OCI-LY1 (cell line): Measurements from ENCODE around the gene GOLGA6L10.
"Not testable (repeated sequence)": the region's sequence is repeated elsewhere in the genome, so short reads cannot be mapped to it uniquely, and the experiment has no call there.

Experiments used
- H2AFZ ChIP-seq: fragments of 200-600 bp; sonication (generic), shearing (Covaris generic); 2 replicates; pipeline ENCODE4 v1.6.0; 2014; ENCODE audit warnings: antibody characterized with exemption, mild to moderate bottlenecking, low read length
- H3F3A ChIP-seq: fragments of 200-600 bp; sonication (generic), shearing (Covaris generic); 2 replicates; pipeline ENCODE4 v1.6.0; 2014; ENCODE audit warnings: mild to moderate bottlenecking, antibody characterized with exemption, low read length, moderate library complexity; ENCODE audit not compliant: insufficient read depth
- H3K27ac ChIP-seq: fragments of 200-600 bp; sonication (generic); 2 replicates; pipeline ENCODE4 v1.5.1; 2014; ENCODE audit warnings: low read length, mixed run types, mild to moderate bottlenecking, low read depth; ENCODE audit not compliant: poor library complexity, severe bottlenecking
- H3K27me3 ChIP-seq: fragments of 200-600 bp; sonication (generic); 2 replicates; pipeline ENCODE4 v1.6.0; 2014; ENCODE audit warnings: antibody characterized with exemption, mild to moderate bottlenecking, low read length, moderate library complexity; ENCODE audit not compliant: insufficient read depth
- H3K36me3 ChIP-seq: fragments of 200-600 bp; sonication (generic); 2 replicates; pipeline ENCODE4 v1.6.1; 2014; ENCODE audit warnings: mild to moderate bottlenecking, antibody characterized with exemption, low read length, moderate library complexity, mixed read lengths; ENCODE audit not compliant: insufficient read depth
- H3K4me1 ChIP-seq: fragments of 200-600 bp; sonication (generic); 2 replicates; pipeline ENCODE4 v1.5.1; 2014; ENCODE audit warnings: mild to moderate bottlenecking, low read length, moderate library complexity; ENCODE audit not compliant: insufficient read depth, severe bottlenecking
- H3K4me2 ChIP-seq: fragments of 200-600 bp; sonication (generic), shearing (Covaris generic); 2 replicates; pipeline ENCODE4 v1.6.1; 2014; ENCODE audit warnings: low read length
- H3K4me3 ChIP-seq: fragments of 200-600 bp; sonication (generic); 2 replicates; pipeline ENCODE4 v1.5.1; 2014; ENCODE audit warnings: low read length, low read depth, mild to moderate bottlenecking, mixed read lengths; ENCODE audit not compliant: poor library complexity, severe bottlenecking
- H3K79me2 ChIP-seq: fragments of 200-600 bp; shearing (Covaris generic); 2 replicates; pipeline ENCODE4 v1.6.1; 2016; ENCODE audit warnings: mixed run types, low read length, mixed read lengths; ENCODE audit not compliant: insufficient read depth
- H3K9ac ChIP-seq: fragments of 200-600 bp; sonication (generic), shearing (Covaris generic); 2 replicates; pipeline ENCODE4 v1.6.1; 2014; ENCODE audit warnings: mild to moderate bottlenecking, low read length, mixed read lengths
- H3K9me2 ChIP-seq: fragments of 200-600 bp; sonication (generic), shearing (Covaris generic); 2 replicates; pipeline ENCODE4 v1.6.1; 2014; ENCODE audit warnings: low read depth, mild to moderate bottlenecking, low read length, mixed read lengths
- H3K9me3 ChIP-seq: fragments of 200-600 bp; shearing (Covaris generic); 2 replicates; pipeline ENCODE4 v1.6.1; 2014; ENCODE audit warnings: low read length, mixed read lengths
- H4K20me1 ChIP-seq: fragments of 200-600 bp; sonication (generic), shearing (Covaris generic); 2 replicates; pipeline ENCODE4 v1.6.0; 2016; ENCODE audit warnings: mild to moderate bottlenecking, low read length; ENCODE audit not compliant: insufficient read depth

Gene GOLGA6L10

DNA sequence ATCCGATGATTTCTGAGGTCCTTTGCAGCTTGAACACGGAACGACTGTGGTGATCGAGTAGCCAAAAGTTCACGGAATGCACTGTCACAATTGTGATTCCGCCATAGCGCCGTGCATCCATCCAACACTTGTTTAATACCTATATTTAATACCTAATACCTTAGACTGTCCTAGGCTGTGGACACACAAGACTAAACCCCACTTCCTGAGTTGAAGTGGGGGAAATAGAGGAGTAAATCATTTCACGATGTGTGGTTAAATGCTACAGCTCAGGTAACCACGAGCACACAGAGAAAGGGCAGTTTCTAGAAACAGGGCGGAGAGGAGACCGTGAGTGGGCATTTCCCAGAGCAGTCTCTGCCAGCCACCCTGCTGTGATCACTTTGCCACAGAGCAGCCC lies 5.3 kb upstream of the GOLGA6L10 start:
- H3K9ac ChIP-seq, H2AFZ ChIP-seq, H3F3A ChIP-seq: not testable (repeated sequence)

GRCh38 chr15:82347645-82348044 lies 1.6 kb downstream of the GOLGA6L10 start:
- H3K4me2 ChIP-seq, H3K9me3 ChIP-seq, H2AFZ ChIP-seq, H4K20me1 ChIP-seq, H3K9me2 ChIP-seq, H3K36me3 ChIP-seq, H3K27me3 ChIP-seq, H3K79me2 ChIP-seq, H3K9ac ChIP-seq, H3K4me3 ChIP-seq, H3K4me1 ChIP-seq, H3F3A ChIP-seq, H3K27ac ChIP-seq: not testable (repeated sequence)

More for the DNA sequence above, 5.3 kb upstream of the GOLGA6L10 start:
- H3K4me1 ChIP-seq, H3K9me3 ChIP-seq, H3K9me2 ChIP-seq, H3K79me2 ChIP-seq, H4K20me1 ChIP-seq, H3K36me3 ChIP-seq, H3K27ac ChIP-seq, H3K27me3 ChIP-seq: not testable (repeated sequence)
- H3K4me3 ChIP-seq = peak overlapping the region; percentile 44
- H3K4me2 ChIP-seq = peak overlapping the region; percentile 63

DNA sequence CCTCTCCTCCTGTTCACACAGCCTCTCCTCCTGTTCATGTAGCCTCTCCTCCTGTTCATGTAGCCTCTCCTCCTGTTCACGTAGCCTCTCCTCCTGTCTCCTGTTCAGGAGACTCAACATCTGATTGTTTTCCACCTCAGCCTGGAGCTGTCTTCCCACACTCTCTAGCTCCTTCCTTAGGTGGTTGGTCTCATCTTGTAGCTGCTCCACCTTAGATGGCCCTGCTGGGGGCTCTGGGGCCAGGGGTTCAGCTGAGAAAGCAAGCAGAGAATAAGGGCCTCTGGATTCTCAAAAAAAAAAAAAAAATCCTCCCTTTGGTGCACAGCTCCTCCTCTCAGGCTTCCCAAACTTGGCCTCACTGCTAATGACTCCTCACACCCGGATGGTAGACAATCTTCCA lies 4.1 kb downstream of the GOLGA6L10 start:
- H2AFZ ChIP-seq, H3K9me3 ChIP-seq, H3K36me3 ChIP-seq, H3K4me3 ChIP-seq, H3K4me1 ChIP-seq, H3K27ac ChIP-seq, H3F3A ChIP-seq, H3K27me3 ChIP-seq, H3K9ac ChIP-seq, H3K4me2 ChIP-seq, H4K20me1 ChIP-seq, H3K79me2 ChIP-seq, H3K9me2 ChIP-seq: not testable (repeated sequence)

- not testable (repeated sequence) for H3K4me2 ChIP-seq, H4K20me1 ChIP-seq, H3F3A ChIP-seq, H3K4me1 ChIP-seq, H3K4me3 ChIP-seq, H3K27me3 ChIP-seq, H3K36me3 ChIP-seq, H3K9me2 ChIP-seq, H3K27ac ChIP-seq, H2AFZ ChIP-seq, H3K9ac ChIP-seq, H3K79me2 ChIP-seq, H3K9me3 ChIP-seq
These were observed 4.9 kb downstream of the GOLGA6L10 start for GRCh38 chr15:82344421-82344820.

- not testable (repeated sequence) for H3K27ac ChIP-seq, H3K9me3 ChIP-seq, H3K4me1 ChIP-seq, H3F3A ChIP-seq, H3K36me3 ChIP-seq, H3K4me3 ChIP-seq, H3K4me2 ChIP-seq, H2AFZ ChIP-seq, H3K9ac ChIP-seq, H3K27me3 ChIP-seq, H3K9me2 ChIP-seq, H3K79me2 ChIP-seq, H4K20me1 ChIP-seq
These were observed 5.4 kb downstream of the GOLGA6L10 start for GRCh38 chr15:82343851-82344250.

DNA sequence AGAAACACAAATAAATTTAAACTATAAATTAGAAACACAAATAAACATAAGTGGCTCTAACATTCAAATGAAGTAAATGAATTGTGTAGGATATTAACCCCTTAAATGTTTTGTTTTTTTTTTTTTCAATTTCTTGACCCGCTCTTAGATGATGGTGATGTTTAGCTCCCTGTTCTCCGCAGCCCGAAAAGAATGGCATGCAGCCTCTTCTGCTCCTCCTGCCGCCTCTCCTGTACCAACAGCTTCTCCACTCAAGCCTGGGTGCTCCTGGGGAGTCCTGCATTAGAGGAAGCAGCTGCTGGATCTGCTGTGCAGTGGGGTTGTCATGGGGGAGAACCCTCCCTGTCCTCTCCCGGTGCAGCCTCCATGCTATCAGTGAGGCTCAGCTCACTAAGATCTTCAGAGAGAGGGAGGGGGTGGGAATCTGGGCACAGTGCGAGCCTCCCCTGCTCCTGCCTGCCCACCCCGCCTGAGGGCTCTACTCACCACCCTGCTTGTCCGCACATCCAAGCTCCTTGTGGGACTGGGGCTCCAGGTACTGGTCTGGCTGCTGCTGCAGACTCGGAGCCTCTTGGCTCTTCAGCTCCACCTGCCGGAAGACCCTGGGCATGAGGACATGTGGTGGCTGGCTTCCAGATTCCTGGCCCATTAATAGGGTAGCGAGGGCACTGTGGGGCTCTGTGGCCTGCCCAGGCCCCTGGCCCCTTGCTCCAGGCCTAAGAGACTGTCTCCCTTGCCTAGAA lies 6.5 kb downstream of the GOLGA6L10 start:
- not testable (repeated sequence) for H3K9me2 ChIP-seq, H3K27ac ChIP-seq, H2AFZ ChIP-seq, H3K27me3 ChIP-seq, H3K9me3 ChIP-seq, H3K36me3 ChIP-seq, H3K4me1 ChIP-seq, H3K79me2 ChIP-seq, H3K4me2 ChIP-seq, H3K9ac ChIP-seq, H3K4me3 ChIP-seq, H4K20me1 ChIP-seq, H3F3A ChIP-seq

DNA sequence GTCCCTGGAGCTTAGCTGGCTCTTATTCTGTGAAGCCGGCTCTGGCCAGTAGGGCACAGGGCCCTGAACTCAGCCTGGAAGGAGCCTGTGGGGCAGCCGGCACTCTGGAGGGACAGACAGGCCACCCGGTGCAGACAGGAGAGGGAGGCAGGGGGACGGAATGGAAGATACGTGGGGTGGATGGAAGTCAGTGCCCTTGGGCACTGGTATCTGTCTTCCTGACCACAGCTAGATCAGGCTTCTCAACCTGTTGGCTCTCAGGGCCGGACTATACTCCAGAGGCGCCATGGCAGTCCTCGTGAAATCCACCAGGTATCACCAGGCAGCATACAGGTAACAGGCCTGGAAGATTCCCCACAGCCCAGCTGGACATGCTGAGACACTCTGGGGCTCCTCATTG lies 10.7 kb downstream of the GOLGA6L10 start:
- H3K79me2 ChIP-seq, H3K4me3 ChIP-seq, H3K9me2 ChIP-seq, H3F3A ChIP-seq, H3K4me2 ChIP-seq, H3K9ac ChIP-seq, H2AFZ ChIP-seq, H3K36me3 ChIP-seq, H3K27me3 ChIP-seq, H3K27ac ChIP-seq, H3K9me3 ChIP-seq, H4K20me1 ChIP-seq, H3K4me1 ChIP-seq: not testable (repeated sequence)

- H3K4me3 ChIP-seq, H3K4me1 ChIP-seq, H3K27me3 ChIP-seq, H3K9ac ChIP-seq, H3K9me3 ChIP-seq, H3K9me2 ChIP-seq, H3K36me3 ChIP-seq, H3K79me2 ChIP-seq, H4K20me1 ChIP-seq, H3K4me2 ChIP-seq, H3F3A ChIP-seq, H2AFZ ChIP-seq, H3K27ac ChIP-seq: not testable (repeated sequence)
These were observed 11.2 kb downstream of the GOLGA6L10 start for GRCh38 chr15:82338053-82338452.
